HG02870 (cell line): Measurements from ENCODE around the gene NBPF1.
A peak's percentile ranks its signal among the peaks of the same experiment; 100 is the strongest.
"Not testable (repeated sequence)": the region's sequence is repeated elsewhere in the genome, so short reads cannot be mapped to it uniquely, and the experiment has no call there.

Experiments used
- ATAC-seq: cut with Tn5 transposase; IDR thresholded peaks from one replicate; pipeline ENCODE4 v1.9.1; 2021; ENCODE audit warnings: mild to moderate bottlenecking, moderate library complexity; ENCODE audit not compliant: unreplicated experiment

Gene NBPF1

DNA sequence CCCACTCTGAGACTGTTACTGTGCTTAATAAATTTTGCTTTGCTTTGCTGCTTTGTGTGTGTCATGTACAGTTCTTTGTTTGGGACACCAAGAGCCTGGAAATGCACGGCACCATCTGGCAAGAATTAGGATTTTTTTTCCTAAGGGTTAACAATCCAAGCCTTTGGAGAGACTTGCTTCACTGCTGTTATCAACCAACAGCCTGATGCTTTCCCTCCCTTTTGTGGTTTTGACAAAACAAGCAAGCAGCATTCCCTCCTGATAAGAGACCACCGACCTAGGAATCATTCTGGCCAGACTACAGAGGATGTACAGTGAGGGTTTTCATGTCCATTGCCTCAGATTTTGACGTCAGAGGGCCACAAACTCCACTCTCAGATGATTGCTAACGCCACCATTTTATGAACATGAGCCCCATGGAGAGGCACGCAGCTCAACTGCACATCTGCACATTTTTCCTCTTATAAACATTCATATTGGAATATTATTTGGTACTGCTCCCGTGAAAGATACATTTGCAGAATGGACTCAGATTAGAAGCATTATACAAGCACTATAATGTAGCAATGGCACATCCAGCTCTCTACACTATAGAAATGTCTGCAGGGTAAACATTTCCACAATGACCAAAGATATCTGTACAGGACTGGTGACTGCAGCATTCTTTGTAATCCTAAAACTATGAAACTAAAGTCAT, 94.0 kb downstream of the NBPF1 start:
- not testable (repeated sequence) for ATAC-seq

DNA sequence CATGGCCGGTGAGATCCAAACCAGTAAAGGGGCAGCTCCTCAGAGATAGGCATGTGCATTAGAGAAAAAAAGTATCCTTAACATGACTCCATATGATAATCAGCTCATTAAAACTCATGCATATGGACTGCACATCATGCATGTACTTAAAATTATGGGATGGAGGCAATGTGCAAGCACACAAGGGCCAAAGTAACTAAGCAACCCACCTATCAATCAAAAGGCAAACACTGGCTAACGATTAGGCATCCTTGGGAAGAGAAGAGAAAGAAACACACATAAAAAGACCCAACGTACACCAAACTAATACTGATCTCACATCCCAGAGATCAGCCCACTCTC, 94.5 kb downstream of the NBPF1 start:
- ATAC-seq: not testable (repeated sequence)

DNA sequence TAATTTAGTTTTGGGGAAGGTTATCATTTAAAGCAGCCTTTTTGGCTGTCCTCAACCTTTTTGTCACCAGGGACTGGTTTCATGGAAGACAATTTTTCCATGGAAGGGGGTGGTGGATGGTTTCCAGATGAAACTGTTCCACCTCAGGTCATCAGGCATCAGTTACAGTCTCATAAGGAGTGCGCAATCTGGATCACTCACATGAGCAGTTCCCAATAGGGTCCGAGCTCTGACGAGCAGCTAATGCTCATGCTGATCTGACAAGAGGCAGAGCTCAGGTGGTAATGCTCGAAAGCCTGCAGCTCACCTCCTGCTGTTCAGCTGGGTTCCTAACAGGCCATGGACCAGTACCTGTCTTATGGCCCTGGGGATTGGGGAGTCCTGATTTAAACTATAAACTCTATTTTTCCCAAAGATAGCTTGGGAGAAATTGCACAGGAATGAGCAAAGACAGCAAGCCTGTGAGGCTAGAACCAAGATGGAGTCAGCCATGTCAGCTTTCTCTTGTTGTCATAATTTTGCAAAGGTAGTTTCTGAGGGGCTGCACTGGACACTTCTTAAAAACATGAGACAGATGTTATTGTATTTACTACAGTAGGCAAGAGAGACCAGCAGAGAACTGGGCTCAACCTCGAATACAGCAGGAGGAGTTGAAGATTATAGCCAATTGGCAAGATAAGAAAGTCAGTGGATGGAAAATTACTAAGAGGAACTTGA, 96.5 kb downstream of the NBPF1 start:
- not testable (repeated sequence) for ATAC-seq

DNA sequence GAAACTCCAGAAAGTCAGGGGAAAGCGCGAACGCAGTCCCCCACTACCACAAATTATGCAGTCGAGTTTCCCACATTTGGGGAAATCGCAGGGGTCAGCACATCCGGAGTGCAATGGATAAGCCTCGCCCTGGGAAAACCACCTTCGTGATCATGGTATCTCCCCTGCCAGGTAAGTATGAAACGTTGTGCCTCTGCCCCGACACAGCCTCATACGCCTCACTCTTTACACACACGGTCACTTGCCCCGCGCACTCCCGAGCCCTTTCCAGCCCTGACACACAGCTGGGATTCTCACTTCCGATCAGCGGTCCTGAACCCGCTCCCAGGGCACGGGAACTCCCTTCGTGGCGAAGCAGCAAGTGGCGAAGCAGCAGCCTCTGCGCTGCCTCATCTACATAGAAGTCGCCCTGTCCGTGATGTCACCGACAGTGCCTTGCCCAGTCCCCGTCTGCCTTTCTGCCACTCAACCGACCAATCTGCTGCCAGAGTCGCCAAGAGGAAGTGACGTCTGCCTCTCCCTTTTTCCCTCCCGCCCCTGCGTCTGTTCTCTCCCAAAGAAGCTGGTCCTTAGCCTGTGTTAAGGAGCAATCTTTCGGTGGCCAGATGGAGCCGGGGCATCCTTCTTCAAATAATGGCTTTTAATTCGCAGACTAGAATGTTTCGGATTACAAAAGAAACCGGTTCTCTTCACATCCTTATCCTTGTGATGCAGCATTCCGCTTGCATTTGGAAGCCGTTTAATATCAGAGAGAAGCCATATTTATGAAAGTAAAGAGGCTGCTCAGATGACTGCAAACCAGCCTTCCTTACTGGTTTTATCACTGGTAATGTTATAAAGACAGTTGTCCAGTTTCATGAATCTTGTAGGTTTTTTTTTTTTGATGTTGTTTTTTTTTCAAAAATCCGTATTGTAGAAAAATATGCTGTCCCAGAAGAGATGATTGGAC, 99.0 kb downstream of the NBPF1 start, which contains the start of gene RNU1-1:
Gene RNU1-1, minus strand, starts transcription at position 179 of the 949 bp plus-strand sequence.
- not testable (repeated sequence) for ATAC-seq

DNA sequence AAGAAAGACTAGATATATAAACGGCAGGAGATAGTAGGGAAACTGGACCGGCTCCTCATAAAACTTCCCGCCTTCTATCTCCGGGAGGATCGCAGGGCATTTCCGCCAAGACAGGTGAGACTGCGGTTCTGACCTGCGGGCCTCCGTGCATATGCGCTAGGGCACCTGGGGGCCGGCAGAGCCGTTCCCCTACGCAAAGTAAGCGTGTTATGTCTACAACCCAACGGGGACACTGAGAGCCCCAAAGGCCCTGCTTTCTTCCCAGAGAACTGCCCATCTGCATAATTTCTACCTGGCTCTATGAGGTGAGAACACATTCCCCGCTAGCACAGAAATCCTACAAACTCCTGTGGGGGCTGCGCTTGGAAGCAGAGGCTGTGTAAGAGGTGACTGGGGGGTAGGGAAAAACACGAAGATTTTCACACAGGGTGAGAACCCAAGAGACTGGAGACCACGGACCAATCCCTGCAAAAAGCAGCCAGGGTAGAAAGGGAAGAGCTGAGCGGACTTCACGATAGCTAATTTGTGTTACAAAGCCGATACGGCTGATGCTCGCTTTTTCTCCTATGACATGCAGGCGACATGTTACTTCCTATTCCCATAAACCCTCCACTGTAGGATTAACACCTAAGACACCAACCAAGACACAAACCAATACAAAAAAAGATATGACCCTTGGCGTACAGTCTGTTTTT, 99.8 kb downstream of the NBPF1 start:
- ATAC-seq: peak; percentile 76

DNA sequence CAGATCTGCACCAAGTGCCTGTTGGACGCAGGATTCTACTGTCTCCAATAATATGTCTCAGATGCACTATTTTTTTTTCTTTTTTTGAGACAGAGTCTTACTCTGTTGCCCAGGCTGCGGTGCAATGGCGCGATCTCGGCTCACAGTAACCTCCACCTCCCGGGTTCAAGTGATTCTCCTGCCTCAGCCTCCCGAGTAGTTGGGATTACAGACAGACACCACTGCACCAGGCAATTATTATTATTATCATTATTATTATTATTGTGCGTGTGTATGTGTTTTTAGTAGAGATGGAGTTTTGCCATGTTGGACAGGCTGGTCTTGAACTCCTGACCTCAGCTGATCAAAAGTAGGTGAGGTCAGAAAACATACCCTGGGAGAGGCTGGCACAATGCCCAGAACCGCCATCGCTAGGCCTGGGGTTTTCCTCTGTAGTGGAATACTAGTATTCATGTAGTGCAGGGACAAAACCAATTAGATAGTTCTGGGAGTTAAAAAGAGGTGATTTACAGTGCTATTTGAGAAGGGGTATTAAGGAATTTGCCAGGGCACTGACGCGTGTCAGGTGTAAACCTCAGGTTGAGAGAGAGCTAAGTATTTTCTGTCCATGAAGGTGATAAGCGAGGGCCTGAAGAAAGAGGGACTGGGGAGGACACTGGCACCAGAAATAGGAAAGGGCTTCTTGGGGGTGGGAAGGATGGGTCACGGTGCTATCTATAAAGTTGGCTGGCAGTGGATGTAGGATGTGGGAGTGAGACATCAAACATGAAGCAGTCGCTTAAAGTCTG, 100.5 kb downstream of the NBPF1 start:
- ATAC-seq: not testable (repeated sequence)
